Vagina (tissue), 2 donors: ENCODE measurements around the gene ELMO1. TPM values are rescaled to one million over a fixed set of nuclear protein-coding genes. Genes with fewer than 3 reads are reported as not detected.

ENCODE experiments used
- DNase-seq, 2 donors: peaks; one replicate each; pipeline ENCODE4 v3.0.0-alpha.2; 2017; ENCODE audit errors: extremely low spot score in 2 of 2
- H3K27ac ChIP-seq: fragments of 200-600 bp; sonication (generic); one replicate; pipeline ENCODE4 v1.5.1; 2019
- H3K27me3 ChIP-seq: fragments of 200-600 bp; sonication (generic); one replicate; pipeline ENCODE4 v1.5.1; 2019
- H3K36me3 ChIP-seq, 2 donors: fragments of 200-600 bp; sonication (generic); one replicate each; pipeline ENCODE4 v1.5.1; 2017 to 2019
- H3K4me1 ChIP-seq: fragments of 200-600 bp; sonication (generic); one replicate; pipeline ENCODE4 v1.5.1; 2019
- H3K4me3 ChIP-seq, 2 donors: fragments of 200-600 bp; sonication (generic); 1 replicate in 1 of 2; 2 replicates in 1 of 2; pipeline ENCODE4 v1.5.1; 2016 to 2019
- H3K9me3 ChIP-seq: fragments of 200-600 bp; sonication (generic); one replicate; pipeline ENCODE4 v1.5.1; 2019
- POLR2A ChIP-seq, 2 donors: fragments of 450-650 bp; IDR thresholded peaks; one replicate each; pipeline ENCODE4 v1.6.1; 2017; ENCODE audit warnings: antibody characterized with exemption in 2 of 2, mild to moderate bottlenecking in 2 of 2, moderate library complexity in 2 of 2
- POLR2AphosphoS5 ChIP-seq, 2 donors: sonication (generic); formaldehyde crosslinking; IDR thresholded peaks; one replicate each; pipeline ENCODE4 v1.9.0; 2017; ENCODE audit warnings: antibody characterized with exemption in 2 of 2, mild to moderate bottlenecking in 2 of 2, low read depth in 1 of 2; ENCODE audit not compliant: insufficient read depth in 1 of 2
- intact Hi-C: fragments of 100-400 bp; cut with DNase I; formaldehyde crosslinking; loops from one replicate; pipeline ENCODE4 v1.15.1; 2023
- total RNA-seq: library from RNA; depleted of rRNA; stranded (reverse); fragments of >200 nt; gene quantifications from one replicate; pipeline ENCODE4 v1.2.3, GENCODE V29; 2016
- TF ChIP-seq, protein P1 (sequence below), 3 experiments: fragments of 450-650 bp in 2 of 3; fragments of 200-600 bp in 1 of 3; sonication (generic) in 1 of 3; IDR thresholded peaks; one replicate each; pipeline ENCODE4 v1.5.1; 2017 to 2019; ENCODE audit warnings: antibody characterized with exemption in 3 of 3, mild to moderate bottlenecking in 2 of 3, moderate library complexity in 2 of 3

The ELMO1 gene
- total RNA-seq, 1 donor from 2014 or later = 74.4 TPM

DNA sequence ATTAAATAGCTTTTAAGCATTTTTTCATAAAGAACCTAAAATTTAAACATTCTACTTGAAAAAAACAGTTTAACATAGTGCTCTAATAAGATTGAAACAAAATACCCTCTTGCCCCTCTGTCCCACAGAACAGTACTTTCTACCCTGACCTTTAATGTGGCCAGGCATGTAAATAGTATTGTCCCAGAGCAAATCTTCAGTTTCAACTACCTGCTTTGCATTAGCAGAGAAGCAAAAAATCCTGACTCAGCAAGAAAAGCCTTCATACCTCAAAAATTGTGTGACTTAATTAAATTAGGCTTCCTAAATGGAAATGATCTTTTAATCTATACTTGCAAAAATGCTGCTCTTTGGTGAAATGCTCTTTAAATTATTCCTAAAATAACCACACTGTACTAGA, 487.0 kb downstream of the ELMO1 start:
- no peak for DNase-seq
- no peak overlapping the region for H3K4me3 ChIP-seq
- TF ChIP-seq POLR2A (IDR thresholded peaks at IDR 0.05) (no peak), POLR2AphosphoS5 (IDR thresholded peaks at IDR 0.05; ENCODE audit: insufficient read depth in 1 of 2, low read depth in 1 of 2) (no peak)
- TF ChIP-seq, protein P1, sequence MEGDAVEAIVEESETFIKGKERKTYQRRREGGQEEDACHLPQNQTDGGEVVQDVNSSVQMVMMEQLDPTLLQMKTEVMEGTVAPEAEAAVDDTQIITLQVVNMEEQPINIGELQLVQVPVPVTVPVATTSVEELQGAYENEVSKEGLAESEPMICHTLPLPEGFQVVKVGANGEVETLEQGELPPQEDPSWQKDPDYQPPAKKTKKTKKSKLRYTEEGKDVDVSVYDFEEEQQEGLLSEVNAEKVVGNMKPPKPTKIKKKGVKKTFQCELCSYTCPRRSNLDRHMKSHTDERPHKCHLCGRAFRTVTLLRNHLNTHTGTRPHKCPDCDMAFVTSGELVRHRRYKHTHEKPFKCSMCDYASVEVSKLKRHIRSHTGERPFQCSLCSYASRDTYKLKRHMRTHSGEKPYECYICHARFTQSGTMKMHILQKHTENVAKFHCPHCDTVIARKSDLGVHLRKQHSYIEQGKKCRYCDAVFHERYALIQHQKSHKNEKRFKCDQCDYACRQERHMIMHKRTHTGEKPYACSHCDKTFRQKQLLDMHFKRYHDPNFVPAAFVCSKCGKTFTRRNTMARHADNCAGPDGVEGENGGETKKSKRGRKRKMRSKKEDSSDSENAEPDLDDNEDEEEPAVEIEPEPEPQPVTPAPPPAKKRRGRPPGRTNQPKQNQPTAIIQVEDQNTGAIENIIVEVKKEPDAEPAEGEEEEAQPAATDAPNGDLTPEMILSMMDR (IDR thresholded peaks at IDR 0.05) = no peak
- no peaks in the 10 kb centered on the region for H3K9me3 ChIP-seq
- intact Hi-C loops = no loop called here
- no peaks in the 10 kb centered on the region for H3K36me3 ChIP-seq
- H3K27ac ChIP-seq = no peak overlapping the region
- no peaks in the 10 kb centered on the region for H3K27me3 ChIP-seq
- no peaks in the 10 kb centered on the region for H3K4me1 ChIP-seq

DNA sequence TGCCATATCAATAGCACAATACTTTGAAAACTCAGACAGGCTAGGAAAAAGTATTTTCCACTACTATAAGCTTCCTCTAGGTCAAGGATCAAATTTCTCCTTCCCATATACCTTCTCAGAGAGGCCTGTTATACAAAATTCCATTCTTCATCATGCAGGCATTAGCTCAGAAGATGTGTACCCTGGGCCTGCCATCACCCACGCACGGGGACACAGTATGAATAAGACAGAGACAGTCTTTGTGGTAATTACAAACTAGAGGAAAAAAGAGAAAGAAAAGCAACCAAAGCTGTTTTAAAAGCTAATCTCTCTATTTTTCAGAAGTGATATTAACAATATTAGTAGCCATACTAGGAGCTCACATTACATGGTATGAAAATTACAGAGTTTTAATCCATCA, 487.6 kb downstream of the ELMO1 start:
- Histone ChIP-seq H3K36me3 (no peaks in the 10 kb centered on the region), H3K9me3 (no peaks in the 10 kb centered on the region), H3K4me1 (no peaks in the 10 kb centered on the region), H3K4me3 (no peak overlapping the region), H3K27ac (no peak overlapping the region), H3K27me3 (no peaks in the 10 kb centered on the region)
- intact Hi-C loops = no loop called here
- DNase-seq = no peak
- TF ChIP-seq POLR2A (IDR thresholded peaks at IDR 0.05) (no peak), POLR2AphosphoS5 (IDR thresholded peaks at IDR 0.05; ENCODE audit: insufficient read depth in 1 of 2, low read depth in 1 of 2) (no peak)
- TF ChIP-seq, protein P1 (IDR thresholded peaks at IDR 0.05) = no peak

DNA sequence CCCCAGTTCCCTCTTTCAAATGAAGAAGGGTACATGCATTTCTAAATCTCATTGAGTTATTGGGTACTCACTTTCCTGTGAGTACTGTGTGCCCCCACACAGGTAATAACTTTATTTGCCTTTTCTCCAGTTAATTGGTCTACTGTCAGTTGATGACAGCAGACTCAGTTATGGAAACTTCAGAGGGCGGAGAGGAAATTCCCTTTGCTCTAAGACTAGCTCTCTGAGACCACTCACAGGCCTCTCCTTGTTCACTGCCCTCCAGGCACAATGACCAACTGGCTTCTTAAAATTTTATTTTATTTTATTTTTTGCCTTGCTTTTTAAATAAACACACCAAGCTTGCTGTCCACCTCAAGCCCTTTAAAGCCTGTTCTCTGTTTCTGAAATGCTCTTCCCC, 488.6 kb downstream of the ELMO1 start:
- intact Hi-C loops = no loop called here
- Histone ChIP-seq H3K36me3 (no peaks in the 10 kb centered on the region), H3K27me3 (no peaks in the 10 kb centered on the region), H3K9me3 (no peaks in the 10 kb centered on the region), H3K4me3 (no peak overlapping the region), H3K27ac (no peak overlapping the region), H3K4me1 (no peaks in the 10 kb centered on the region)
- DNase-seq = no peak
- TF ChIP-seq POLR2A (IDR thresholded peaks at IDR 0.05) = no peak
- TF ChIP-seq, protein P1 (IDR thresholded peaks at IDR 0.05) = no peak
- no peak for TF ChIP-seq POLR2AphosphoS5 (IDR thresholded peaks at IDR 0.05; ENCODE audit: insufficient read depth in 1 of 2, low read depth in 1 of 2)

DNA sequence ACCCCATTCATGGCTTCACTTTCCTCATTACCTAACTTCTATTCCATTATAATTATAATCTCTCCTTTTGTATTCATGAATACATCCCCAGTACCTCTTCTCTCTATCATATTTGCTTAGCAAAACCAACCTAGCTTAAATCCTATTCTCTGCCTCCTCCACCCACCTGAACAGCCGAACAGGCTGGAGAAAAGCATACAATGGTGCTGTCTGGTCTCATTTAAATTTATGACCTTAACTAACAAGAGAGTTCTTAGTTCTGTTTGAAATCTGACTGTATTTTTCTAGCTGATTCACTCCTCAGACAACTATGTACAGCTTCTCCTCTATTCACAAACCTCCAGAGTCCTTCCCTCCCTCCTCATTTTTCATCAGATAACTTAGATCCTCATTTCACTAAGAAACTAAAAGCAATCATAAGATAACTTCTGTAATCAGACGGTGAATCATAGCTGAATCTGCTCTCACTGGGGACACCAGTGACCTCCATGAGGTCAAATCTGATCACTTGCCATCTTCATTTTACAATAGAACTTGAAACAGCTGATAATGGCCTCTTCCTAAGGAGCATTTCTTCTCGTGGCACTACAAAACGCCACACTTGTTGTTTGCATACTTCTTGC, 490.4 kb downstream of the ELMO1 start:
- Histone ChIP-seq H3K4me3 (no peak overlapping the region), H3K36me3 (no peaks in the 10 kb centered on the region), H3K4me1 (no peaks in the 10 kb centered on the region), H3K27me3 (no peaks in the 10 kb centered on the region), H3K9me3 (no peaks in the 10 kb centered on the region), H3K27ac (no peak overlapping the region)
- no peak for DNase-seq
- intact Hi-C loops = no loop called here
- TF ChIP-seq POLR2A (IDR thresholded peaks at IDR 0.05) (no peak), POLR2AphosphoS5 (IDR thresholded peaks at IDR 0.05; ENCODE audit: insufficient read depth in 1 of 2, low read depth in 1 of 2) (no peak)
- TF ChIP-seq, protein P1 (IDR thresholded peaks at IDR 0.05) = no peak

DNA sequence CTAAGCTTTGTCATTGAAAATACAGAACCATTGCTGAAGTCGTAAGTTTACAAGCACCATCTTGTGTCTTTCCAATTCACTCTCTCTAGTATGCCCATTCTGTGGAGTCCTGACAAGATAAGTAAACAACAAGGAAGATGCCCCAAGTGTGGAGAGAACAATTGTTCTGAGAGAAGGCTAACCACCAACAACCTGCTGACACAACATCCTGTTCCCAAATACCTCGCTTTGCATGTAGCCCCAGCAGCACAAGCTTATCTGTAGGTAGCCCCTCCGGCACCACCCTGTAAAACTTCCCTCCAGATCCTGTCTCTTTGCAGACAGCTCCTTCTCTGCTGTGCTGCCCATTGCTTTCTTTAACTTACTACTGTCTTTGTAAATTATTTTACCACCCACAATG, 491.0 kb downstream of the ELMO1 start:
- intact Hi-C loops = no loop called here
- Histone ChIP-seq H3K4me3 (no peak overlapping the region), H3K27me3 (no peaks in the 10 kb centered on the region), H3K36me3 (no peaks in the 10 kb centered on the region), H3K4me1 (no peaks in the 10 kb centered on the region), H3K9me3 (no peaks in the 10 kb centered on the region), H3K27ac (no peak overlapping the region)
- TF ChIP-seq, protein P1 (IDR thresholded peaks at IDR 0.05) = no peak
- TF ChIP-seq POLR2A (IDR thresholded peaks at IDR 0.05) (no peak), POLR2AphosphoS5 (IDR thresholded peaks at IDR 0.05; ENCODE audit: insufficient read depth in 1 of 2, low read depth in 1 of 2) (no peak)
- DNase-seq = no peak
